Measurements from ENCODE around the gene ATP1B1.
"Not testable (repeated sequence)": the region's sequence is repeated elsewhere in the genome, so short reads cannot be mapped to it uniquely, and the experiment has no call there.

DNA sequence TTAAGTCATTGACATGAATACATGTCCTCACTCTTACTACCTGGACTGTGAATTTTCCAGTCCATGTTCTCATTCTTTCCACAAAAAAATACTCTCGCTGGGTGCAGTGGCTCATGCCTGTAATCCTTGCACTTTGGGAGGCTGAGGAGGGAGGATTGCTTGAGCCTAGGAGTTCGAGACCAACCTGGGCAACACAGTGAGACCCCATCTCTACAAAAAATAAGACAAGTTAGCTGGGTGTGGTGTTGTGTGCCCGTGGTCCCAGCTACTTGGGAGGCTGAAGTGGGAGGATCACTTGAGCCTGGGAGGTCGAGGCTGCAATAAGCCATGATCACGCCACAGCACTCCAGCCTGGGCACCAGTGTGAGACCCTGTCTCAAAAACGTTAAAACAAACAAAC lies 19.1 kb downstream of the ATP1B1 start:
- TF ChIP-seq, protein P1, sequence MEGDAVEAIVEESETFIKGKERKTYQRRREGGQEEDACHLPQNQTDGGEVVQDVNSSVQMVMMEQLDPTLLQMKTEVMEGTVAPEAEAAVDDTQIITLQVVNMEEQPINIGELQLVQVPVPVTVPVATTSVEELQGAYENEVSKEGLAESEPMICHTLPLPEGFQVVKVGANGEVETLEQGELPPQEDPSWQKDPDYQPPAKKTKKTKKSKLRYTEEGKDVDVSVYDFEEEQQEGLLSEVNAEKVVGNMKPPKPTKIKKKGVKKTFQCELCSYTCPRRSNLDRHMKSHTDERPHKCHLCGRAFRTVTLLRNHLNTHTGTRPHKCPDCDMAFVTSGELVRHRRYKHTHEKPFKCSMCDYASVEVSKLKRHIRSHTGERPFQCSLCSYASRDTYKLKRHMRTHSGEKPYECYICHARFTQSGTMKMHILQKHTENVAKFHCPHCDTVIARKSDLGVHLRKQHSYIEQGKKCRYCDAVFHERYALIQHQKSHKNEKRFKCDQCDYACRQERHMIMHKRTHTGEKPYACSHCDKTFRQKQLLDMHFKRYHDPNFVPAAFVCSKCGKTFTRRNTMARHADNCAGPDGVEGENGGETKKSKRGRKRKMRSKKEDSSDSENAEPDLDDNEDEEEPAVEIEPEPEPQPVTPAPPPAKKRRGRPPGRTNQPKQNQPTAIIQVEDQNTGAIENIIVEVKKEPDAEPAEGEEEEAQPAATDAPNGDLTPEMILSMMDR (IDR thresholded peaks at IDR 0.05), result not testable (repeated sequence)
- TF ChIP-seq POLR2A (IDR thresholded peaks at IDR 0.05), result not testable (repeated sequence)

Data from heart left ventricle (tissue), 13 donors.